Panc1 (cell line): ENCODE measurements around the gene ADCY2. TPM values are rescaled to one million over a fixed set of nuclear protein-coding genes. Genes with fewer than 3 reads are reported as not detected.

Source experiments
- ATAC-seq: fragments of 200-7000 bp; cut with Tn5 transposase; 2 replicates; pipeline ENCODE4 v1.9.1; 2020; ENCODE audit warnings: mild to moderate bottlenecking, moderate library complexity
- BruUV-seq: library from RNA; stranded (reverse); fragments of 400-500 nt; replicated peaks from 2 replicates; lab custom pipeline; 2021; lab: Mats Ljungman, UMichigan
- CTCF ChIA-PET: fragments of 300-600 bp; sonication (Branson Sonifier 250); formaldehyde crosslinking; loops from one replicate; lab custom pipeline; 2022; ENCODE audit warnings: antibody characterized with exemption; lab: Charles Lee
- POLR2A ChIA-PET: fragments of 300-600 bp; sonication (Branson Sonifier 250); formaldehyde crosslinking; loops from one replicate; lab custom pipeline; 2022; ENCODE audit warnings: antibody characterized with exemption; lab: Charles Lee
- DNase-seq: peaks from one replicate; pipeline ENCODE4 v3.0.0-alpha.2; 2010; ENCODE audit warnings: low read depth, low spot score
- H3K27ac ChIP-seq: 2 replicates; pipeline ENCODE4 v1.5.1; 2011; ENCODE audit warnings: mild to moderate bottlenecking, low read length, inconsistent platforms
- H3K27me3 ChIP-seq: fragments of 200-500 bp; sonication (Bioruptor generic); 2 replicates; pipeline ENCODE4 v1.6.0; 2014; ENCODE audit warnings: low read length, inconsistent platforms; ENCODE audit not compliant: control insufficient read depth, insufficient read depth
- H3K36me3 ChIP-seq: fragments of 200-500 bp; sonication (Bioruptor generic); 2 replicates; pipeline ENCODE4 v1.5.1; 2014; ENCODE audit warnings: inconsistent platforms, mild to moderate bottlenecking, low read length, moderate library complexity; ENCODE audit not compliant: control insufficient read depth, insufficient read depth
- H3K4me1 ChIP-seq: 2 replicates; pipeline ENCODE4 v1.5.1; 2011; ENCODE audit warnings: inconsistent platforms, mild to moderate bottlenecking, low read length, moderate library complexity; ENCODE audit not compliant: control insufficient read depth, insufficient read depth
- H3K4me3 ChIP-seq, 2 experiments: 2 replicates each; pipeline ENCODE4 v1.5.1; 2011 to 2012; ENCODE audit warnings: low read depth in 2 of 2, low read length in 2 of 2, mild to moderate bottlenecking in 2 of 2, inconsistent platforms in 1 of 2, moderate library complexity in 1 of 2
- H3K9me3 ChIP-seq: fragments of 200-500 bp; sonication (Bioruptor generic); 2 replicates; pipeline ENCODE4 v1.5.1; 2014; ENCODE audit warnings: low read depth, mild to moderate bottlenecking, inconsistent platforms, low read length, moderate library complexity; ENCODE audit not compliant: control insufficient read depth, insufficient read depth
- CTCF ChIP-seq: fragments of 450-650 bp; IDR thresholded peaks from 2 replicates; pipeline ENCODE4 v1.5.1; 2017; ENCODE audit warnings: mild to moderate bottlenecking
- POLR2AphosphoS5 ChIP-seq: IDR thresholded peaks from 2 replicates; pipeline ENCODE4 v1.6.1; 2012; ENCODE audit warnings: mild to moderate bottlenecking, low read depth, low read length, moderate library complexity
- REST ChIP-seq, 2 experiments: IDR thresholded peaks; 2 replicates each; pipeline ENCODE4 v1.6.1; 2011 to 2012; ENCODE audit warnings: low read depth in 2 of 2, control low read depth in 1 of 2, low read length in 1 of 2, mild to moderate bottlenecking in 1 of 2, moderate library complexity in 1 of 2; ENCODE audit not compliant: insufficient read depth in 1 of 2
- SIN3A ChIP-seq: IDR thresholded peaks from 2 replicates; pipeline ENCODE4 v1.6.1; 2012; ENCODE audit warnings: low read depth, mild to moderate bottlenecking, low read length, moderate library complexity, borderline replicate concordance; ENCODE audit not compliant: insufficient read depth
- TCF7L2 ChIP-seq: IDR thresholded peaks from 2 replicates; pipeline ENCODE4 v1.6.1; 2011; ENCODE audit warnings: mild to moderate bottlenecking, low read depth, low read length, inconsistent platforms
- in situ Hi-C: cut with HindIII; loops from 2 replicates; pipeline ENCODE4 v1.10.0; 2016; ENCODE audit warnings: low sequenced_read_pairs, low pct_unique_long_range_greater_than_20kb
- intact Hi-C: fragments of 100-400 bp; cut with micrococcal nuclease; formaldehyde crosslinking; loops from one replicate; pipeline ENCODE4 v1.10.0; 2022; ENCODE audit not compliant: unreplicated experiment
- total RNA-seq: library from RNA; stranded (reverse); gene quantifications from one replicate; pipeline ENCODE4 v1.2.1, GENCODE V29; 2021; ENCODE audit not compliant: unreplicated experiment

ADCY2 gene
- total RNA-seq, 1 experiment from 2014 or later = 0.13 TPM

- BruUV-seq = no TSS peak
- Histone ChIP-seq H3K9me3 (no peaks in the 10 kb centered on the region), H3K4me3 (no peak overlapping the region), H3K27me3 (no peaks in the 10 kb centered on the region), H3K36me3 (no peaks in the 10 kb centered on the region), H3K27ac (no peak overlapping the region), H3K4me1 (no peaks in the 10 kb centered on the region)
- DNase-seq (no peak), ATAC-seq (no peak)
- in situ Hi-C loops (no loop called here), intact Hi-C loops (no loop called here)
- ChIA-PET POLR2A (no interaction called here), CTCF (no interaction called here)
- TF ChIP-seq TCF7L2 = no peak
- TF ChIP-seq POLR2AphosphoS5 = no peak
- no peak for TF ChIP-seq REST (IDR thresholded peaks at IDR 0.05; ENCODE audit: insufficient read depth in 1 of 2, low read depth in 2 of 2, low read length in 1 of 2)
- no peak for TF ChIP-seq SIN3A
- no peak for TF ChIP-seq CTCF
Observed at GRCh38 chr5:7615566-7616061, 219.7 kb downstream of the ADCY2 start.

- Histone ChIP-seq H3K36me3 (no peaks in the 10 kb centered on the region), H3K27me3 (no peaks in the 10 kb centered on the region), H3K9me3 (no peaks in the 10 kb centered on the region), H3K27ac (no peak overlapping the region), H3K4me3 (no peak overlapping the region), H3K4me1 (no peaks in the 10 kb centered on the region)
- BruUV-seq = no TSS peak
- intact Hi-C loops = no loop called here
- ChIA-PET POLR2A (no interaction called here), CTCF (no interaction called here)
- in situ Hi-C loops = no loop called here
- ATAC-seq (no peak), DNase-seq (no peak)
- TF ChIP-seq POLR2AphosphoS5 (no peak), SIN3A (no peak), CTCF (no peak), TCF7L2 (no peak), REST (IDR thresholded peaks at IDR 0.05; ENCODE audit: insufficient read depth in 1 of 2, low read depth in 2 of 2, low read length in 1 of 2) (no peak)
Observed at GRCh38 chr5:7616897-7617296, 221.0 kb downstream of the ADCY2 start.
